ENCODE data around the gene GBE1. TPM values are rescaled to one million over a fixed set of nuclear protein-coding genes. Genes with fewer than 3 reads are reported as not detected.
"Not testable (repeated sequence)": the region's sequence is repeated elsewhere in the genome, so short reads cannot be mapped to it uniquely, and the experiment has no call there.

GBE1 gene
- total RNA-seq, 1 donor from 2014 or later, result 65.5 TPM

GRCh38 chr3:81502236-81502635 is 259.2 kb downstream of the GBE1 start:
- DNase-seq (no peak), ATAC-seq (ENCODE audit: poor library complexity) (no peak)
- intact Hi-C loops (cut with DNase I), result no loop called here

DNA sequence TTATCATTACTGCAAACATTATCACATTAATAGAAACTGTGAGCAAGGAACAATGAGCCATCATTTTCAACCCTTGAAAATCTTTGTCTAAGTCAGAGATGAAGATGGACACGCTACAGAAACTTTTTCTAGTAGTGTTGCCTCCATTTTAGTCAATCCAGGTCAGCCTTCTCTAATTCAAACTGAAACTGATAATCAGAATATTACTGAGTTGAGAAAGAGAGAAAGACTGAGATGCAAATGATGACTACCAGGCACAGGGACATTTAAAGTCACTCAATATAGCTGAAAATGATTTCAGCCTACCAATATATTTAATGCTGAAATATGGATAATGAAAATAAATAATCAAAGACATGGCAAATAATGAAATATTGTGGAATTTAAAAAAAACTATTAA is 261.4 kb downstream of the GBE1 start:
- no peak for DNase-seq
- intact Hi-C loops (cut with DNase I), result no loop called here
- ATAC-seq (ENCODE audit: poor library complexity), result no peak

DNA sequence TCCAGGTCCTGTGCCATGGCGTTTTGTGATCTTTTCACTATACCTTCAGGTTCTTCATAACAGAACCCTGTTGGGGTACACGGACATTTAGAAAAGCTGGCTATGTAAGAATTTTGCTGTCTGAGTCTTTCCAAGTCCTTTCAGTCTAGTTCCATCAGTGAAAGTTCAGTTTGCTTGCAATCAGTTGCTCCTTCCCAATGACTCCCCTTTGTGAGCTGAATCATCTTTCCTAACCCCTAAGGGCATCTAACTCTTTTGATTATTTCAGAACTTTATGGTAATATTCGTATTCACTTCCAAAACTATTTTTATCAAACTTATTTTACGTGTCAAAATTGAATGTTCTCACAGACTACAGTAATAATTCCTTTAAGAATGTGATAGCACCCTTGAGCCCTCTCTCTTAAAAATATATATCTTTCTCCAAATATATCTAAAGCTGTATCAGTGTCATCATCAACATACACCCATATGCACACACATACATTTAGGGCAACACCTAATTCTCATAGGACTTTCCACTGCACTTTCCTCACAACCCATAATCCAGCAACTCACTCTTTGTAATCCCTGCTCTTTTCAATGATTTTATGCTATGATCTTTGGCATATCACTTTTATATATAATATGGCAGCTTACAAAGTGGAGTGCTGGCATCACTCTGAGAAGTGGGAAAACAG is 263.7 kb downstream of the GBE1 start:
- no peak for DNase-seq
- intact Hi-C loops (cut with DNase I), result no loop called here
- no peak for ATAC-seq (ENCODE audit: poor library complexity)

DNA sequence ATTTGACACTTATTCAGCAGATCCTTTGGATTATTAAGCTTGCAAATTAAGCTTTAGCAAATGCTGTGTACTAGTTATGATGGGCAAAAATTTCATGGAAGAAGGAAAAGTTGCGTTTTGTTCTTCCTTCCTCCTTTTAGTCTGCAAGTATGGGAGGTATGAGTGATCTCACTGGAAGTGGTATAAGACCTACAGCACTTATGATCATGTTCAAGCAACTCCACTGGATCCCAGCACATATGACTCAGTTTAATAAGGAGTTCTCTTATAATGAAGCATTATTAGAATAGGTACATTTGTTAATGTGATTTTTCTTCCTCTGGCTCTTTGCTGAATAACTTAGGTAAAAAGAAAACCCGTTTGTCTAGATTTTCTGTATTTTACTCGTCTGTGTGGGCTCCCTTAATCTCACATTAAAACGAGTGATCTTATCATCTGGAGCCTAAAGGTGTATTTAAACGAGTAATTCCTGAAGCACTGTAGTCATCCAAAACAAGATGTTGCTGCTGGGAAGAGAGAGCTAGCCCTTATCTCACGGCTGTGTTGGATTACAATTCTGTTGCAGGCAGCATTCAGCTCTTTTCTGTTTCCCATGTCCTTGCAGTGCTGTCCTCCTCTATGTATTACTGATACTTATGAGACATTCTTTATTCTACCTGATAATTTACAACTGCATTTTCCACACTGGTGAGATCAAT is 264.9 kb downstream of the GBE1 start:
- intact Hi-C loops (cut with DNase I), result no loop called here
- DNase-seq, result no peak
- peak; percentile 72 for ATAC-seq (ENCODE audit: poor library complexity)

GRCh38 chr3:81492471-81492870 is 269.0 kb downstream of the GBE1 start:
- DNase-seq; ATAC-seq (ENCODE audit: poor library complexity); intact Hi-C loops (cut with DNase I): not testable (repeated sequence)

GRCh38 chr3:81492040-81492439 is 269.4 kb downstream of the GBE1 start:
- ATAC-seq (ENCODE audit: poor library complexity), result peak; percentile 59
- intact Hi-C loops (cut with DNase I), result no loop called here

DNA sequence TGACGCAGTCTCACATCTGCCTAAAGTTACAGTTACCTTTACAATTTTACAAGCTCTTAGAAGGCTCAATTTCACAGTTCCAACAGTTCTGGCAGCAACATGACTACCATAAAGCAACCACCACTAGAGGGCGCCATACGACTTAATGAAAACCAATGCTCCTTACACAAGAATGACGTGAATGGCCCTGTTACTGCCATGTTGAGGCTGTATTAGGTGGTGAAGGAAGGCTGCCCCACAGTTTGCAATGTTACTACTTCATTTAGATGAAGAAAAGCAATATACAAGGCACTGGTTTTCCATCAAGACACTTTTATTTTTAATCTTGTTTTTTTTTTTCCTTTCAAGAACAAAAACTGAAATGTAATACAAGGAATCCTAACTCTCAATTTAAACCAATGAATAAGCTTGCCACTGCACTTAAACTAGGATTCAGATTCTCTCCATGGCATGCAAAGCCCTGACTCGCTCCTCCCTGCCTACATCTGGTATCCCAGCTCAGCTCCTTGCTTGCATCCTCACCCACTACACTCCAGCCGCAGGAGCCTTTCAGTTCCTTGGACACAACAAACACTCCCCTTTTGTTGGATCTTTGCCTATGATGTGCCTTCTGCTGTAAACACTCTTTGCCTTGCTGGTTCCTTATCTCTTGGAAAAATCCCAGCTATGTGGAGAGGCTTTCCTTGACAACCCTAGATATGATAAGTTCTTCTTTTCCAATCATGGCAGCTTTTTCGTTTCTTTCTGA is 270.7 kb downstream of the GBE1 start:
- peak; percentile 86 for ATAC-seq (ENCODE audit: poor library complexity)
- intact Hi-C loops (cut with DNase I), result no loop called here

More at GRCh38 chr3:81492040-81492439, 269.4 kb downstream of the GBE1 start:
- DNase-seq, result no peak

DNA sequence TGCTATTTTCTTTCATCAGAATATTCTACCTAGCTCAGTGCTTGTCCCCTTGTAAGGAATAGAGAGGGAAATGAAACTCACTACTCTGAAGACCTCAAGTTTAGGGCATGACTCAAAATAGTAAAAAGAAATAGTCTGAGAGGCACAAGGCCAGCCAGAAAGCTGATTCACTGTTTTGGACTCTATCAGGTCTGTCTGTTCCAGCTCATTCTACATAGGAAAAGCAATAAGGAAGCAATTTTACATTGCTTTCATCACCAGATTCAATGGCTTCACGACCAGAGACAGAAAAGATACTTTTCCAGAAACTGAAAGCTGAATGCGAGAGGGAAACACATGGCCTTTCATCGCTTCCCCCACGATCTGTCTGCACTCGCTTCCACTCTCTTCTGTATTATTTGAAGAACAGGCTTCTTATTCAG is 276.0 kb downstream of the GBE1 start:
- no peak for DNase-seq
- intact Hi-C loops (cut with DNase I), result no loop called here
- peak; percentile 65 for ATAC-seq (ENCODE audit: poor library complexity)

More for the DNA sequence above, 270.7 kb downstream of the GBE1 start:
- peak; percentile 44 for DNase-seq

DNA sequence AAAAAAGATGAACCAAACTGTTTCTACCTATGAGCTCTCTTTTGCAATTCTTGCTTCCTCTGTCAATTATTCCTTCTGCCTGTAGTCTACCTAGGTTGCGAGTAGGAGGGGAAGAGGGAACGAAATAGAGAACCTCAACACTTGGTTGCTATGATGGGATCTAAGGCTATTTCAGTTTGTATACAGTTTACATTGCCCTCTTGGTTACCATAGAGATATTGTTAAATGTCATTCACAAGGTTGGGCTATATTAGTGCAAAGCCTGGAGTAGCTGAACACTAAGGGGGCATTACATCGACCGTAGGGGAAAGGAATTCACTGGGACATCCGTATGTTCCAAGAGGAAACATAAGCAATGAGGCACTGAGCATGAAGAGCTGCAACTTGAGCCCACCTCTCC is 276.9 kb downstream of the GBE1 start:
- DNase-seq (no peak), ATAC-seq (ENCODE audit: poor library complexity) (peak; percentile 71)
- intact Hi-C loops (cut with DNase I), result no loop called here

DNA sequence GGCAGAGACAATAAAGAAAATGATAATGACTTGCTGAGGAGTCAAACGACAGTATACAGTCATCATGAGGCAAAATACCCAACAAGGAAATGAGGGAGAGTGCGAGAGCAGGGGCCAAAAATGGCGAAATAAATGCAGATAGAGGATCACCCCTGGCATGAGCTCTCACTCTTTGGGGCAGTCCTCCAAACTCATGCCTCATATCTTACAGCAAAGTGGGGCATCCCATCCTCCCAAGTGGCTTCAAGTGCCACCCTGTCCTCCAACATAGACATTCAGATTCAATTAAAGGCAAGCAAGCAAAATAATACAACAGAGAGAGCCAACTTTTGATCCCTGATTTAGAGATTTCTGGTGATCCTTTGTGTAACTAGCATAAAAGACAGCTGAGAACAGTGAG is 278.4 kb downstream of the GBE1 start:
- DNase-seq (no peak), ATAC-seq (ENCODE audit: poor library complexity) (peak; percentile 68)
- intact Hi-C loops (cut with DNase I), result no loop called here

GRCh38 chr3:81477740-81478139 is 283.7 kb downstream of the GBE1 start:
- ATAC-seq (ENCODE audit: poor library complexity) (no peak), DNase-seq (no peak)
- intact Hi-C loops (cut with DNase I), result no loop called here

DNA sequence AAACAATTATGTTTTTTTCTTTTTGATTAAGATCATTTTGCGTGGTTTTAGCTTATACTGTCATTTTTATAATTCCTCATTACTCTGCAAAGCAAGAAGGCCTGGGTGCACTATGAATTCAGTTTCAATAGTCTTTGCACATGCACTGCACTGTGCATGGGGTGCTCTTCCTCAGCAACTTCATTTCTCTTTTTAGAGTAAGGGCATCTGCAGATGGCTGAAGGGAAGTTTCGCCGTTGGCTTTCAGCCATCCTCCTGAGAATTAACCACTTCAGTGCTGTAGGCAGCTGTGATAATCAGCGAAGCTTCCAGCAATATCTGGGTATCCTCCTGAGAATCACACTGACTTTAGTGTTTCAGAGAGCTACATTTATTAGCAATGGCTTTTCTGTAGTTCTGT is 284.8 kb downstream of the GBE1 start:
- ATAC-seq (ENCODE audit: poor library complexity) (no peak), DNase-seq (no peak)
- intact Hi-C loops (cut with DNase I), result no loop called here

- intact Hi-C loops (cut with DNase I), result no loop called here
- DNase-seq, result no peak
- no peak for ATAC-seq (ENCODE audit: poor library complexity)
Measured at GRCh38 chr3:81472600-81473362, 288.7 kb downstream of the GBE1 start.

DNA sequence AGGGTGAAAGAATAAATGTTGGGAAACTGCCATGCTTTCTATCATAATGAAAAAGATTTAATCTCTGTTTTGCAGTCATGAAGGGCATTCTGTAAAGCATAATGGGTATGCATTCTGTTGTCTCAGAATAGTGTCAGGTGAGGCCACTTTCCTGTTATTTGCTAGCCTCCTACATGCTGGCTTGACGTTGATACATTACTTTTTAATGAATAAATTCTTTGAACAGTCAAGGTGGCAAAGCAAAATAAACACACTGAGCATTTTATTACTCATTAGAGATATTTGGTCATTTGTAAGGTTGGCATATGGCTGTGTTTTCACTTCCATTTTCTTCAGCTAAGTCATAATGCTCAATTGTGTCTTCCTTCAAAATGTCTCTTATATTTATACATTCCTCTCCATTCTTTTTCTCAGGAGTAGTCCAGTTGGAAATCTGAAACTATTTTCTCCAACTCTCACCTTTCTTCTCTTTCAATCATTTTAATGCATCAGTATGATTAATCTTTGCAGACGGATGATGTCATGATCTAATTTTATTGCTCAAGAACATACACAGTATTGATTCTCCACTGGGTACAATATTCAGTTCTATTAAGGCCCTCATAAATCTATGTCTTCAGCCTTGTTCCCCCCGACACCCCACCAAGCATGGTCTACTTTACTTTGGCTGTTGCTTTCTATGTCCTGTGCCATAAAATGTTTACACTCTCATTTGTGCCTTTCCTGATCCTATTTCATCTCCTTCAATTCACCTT is 290.7 kb downstream of the GBE1 start:
- ATAC-seq (ENCODE audit: poor library complexity) (no peak), DNase-seq (no peak)
- intact Hi-C loops (cut with DNase I), result no loop called here

DNA sequence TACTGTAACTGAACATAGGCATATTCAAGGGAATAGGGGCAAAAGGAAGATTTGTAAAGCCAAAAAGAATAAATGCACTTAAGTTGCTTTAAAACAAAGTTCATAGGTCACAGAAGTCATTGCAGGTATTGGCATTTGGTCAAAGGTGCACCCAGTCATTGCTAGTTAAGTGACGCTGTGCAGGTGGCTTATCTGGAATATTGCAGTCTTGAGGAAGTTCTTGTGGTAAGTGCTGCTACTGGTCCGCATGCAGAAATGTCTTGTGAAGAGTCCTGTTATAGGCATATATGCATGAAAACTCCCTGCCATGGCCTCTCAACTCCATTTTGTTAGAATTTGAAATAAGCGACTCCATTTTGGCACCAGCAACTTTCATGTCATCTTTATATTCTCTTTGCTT is 293.1 kb downstream of the GBE1 start:
- ATAC-seq (ENCODE audit: poor library complexity) (no peak), DNase-seq (no peak)
- intact Hi-C loops (cut with DNase I), result no loop called here

- DNase-seq (no peak), ATAC-seq (ENCODE audit: poor library complexity) (no peak)
- intact Hi-C loops (cut with DNase I), result no loop called here
Measured at GRCh38 chr3:81466201-81466560, 295.3 kb downstream of the GBE1 start.

DNA sequence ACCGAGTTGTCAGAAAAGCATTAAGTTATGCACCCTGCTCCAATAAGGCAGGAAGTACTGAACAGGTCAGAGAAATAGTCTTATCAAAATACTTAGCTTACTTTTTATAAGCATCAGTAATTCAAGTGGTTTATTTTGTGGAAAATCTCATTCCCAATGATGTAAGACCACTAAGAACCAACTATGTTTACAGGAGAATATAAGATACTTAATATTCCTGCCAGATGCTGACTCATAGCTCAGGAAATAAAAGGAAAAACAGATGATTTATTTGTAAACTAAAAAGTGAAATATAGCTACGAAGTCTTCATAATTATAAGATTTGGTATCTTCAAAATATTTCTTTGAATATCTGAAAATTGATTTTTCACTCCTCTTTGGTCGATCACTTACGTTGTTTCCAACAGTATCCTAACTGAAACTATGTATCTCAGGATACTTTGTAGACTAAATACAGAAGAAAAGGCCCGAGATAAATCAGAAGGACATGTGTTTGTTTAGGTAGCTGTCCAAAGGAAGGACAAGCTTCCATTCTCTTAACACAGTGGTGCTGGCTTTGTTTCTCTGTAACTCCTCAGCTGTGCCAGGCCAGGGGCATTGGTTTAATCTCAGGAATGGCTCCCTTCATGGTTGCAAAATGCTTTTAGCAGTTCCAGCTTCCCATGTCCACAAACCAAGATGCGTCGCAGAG is 295.8 kb downstream of the GBE1 start:
- ATAC-seq (ENCODE audit: poor library complexity) (no peak), DNase-seq (no peak)
- intact Hi-C loops (cut with DNase I), result no loop called here

DNA sequence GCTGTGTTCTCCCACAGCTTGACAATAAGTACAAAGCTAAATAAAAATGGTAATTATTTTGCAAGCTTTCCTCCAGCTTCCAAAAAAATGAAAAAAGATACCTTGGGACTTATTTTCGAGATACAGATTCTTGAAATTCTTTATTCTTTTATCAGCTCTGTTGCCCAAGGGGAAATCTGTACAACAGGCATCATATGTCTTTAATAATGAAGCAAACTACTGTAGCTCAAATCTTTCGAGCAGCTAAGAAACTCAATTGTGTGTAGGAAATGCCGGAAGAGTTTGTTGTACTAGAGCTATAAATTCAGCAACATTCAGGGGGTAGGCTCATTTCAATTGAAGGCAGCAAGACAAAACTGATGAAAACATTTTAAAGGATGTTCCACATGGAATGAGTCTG is 297.7 kb downstream of the GBE1 start:
- no peak for DNase-seq

More for the DNA sequence above, 297.7 kb downstream of the GBE1 start:
- ATAC-seq (ENCODE audit: poor library complexity), result no peak
- intact Hi-C loops (cut with DNase I), result no loop called here

Measured in Right ventricle myocardium superior (tissue), 1 donor.